Measurements from ENCODE around the gene BAIAP2. TPM values are rescaled to one million over a fixed set of nuclear protein-coding genes. Genes with fewer than 3 reads are reported as not detected.

The BAIAP2 gene
- polyA plus RNA-seq, 3 donors = 8.6 to 17.0 (median 11.2) TPM

DNA sequence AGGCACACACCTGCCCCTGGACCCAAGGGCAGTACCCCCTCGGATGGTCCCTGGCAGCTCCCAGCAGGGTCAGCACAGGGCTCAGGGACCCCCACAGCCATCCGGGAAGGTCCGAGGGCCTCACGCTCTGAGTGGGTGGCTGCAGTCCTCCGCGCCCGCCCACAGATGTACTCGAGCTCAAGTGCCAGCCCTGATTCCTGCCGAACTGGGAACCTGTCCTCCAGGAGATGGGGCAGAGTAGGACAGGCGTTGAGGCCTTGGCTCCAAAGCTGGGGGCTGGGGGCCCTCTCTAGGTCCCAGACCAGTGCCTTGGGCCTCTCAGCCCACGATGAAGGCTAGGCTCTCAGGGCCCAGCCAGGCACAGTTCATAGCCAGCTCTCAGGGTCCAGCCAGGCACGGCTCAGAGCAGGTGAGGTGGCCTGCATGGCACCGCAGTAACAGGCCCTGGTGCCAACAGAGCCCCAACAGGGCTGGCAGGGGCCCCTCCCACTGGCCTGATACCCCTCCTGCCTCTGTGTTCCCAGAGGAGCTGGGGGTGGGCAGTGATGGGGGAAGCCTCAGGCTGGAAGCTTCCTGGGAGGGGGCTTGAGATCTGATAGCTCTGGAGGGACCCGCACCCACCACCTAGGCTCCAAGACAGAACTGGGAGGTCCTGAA lies 94.9 kb downstream of the BAIAP2 start:
- H4K20me1 ChIP-seq (ENCODE audit: insufficient read depth, low read length) = peaks cover 52% of the 10 kb centered on the region
- H3K4me3 ChIP-seq (replicated peaks in 1 of 3; ENCODE audit: low read depth in 2 of 3, low read length in 3 of 3) = no peak overlapping the region
- no peak overlapping the region for H3K4me2 ChIP-seq (replicated peaks; ENCODE audit: extremely low read depth, low read length, poor library complexity, severe bottlenecking)
- intact Hi-C loops (cut with micrococcal nuclease) = no loop called here
- Mint-ChIP-seq H3K36me3 (peaks cover 0 to 6% of the 10 kb centered on the region in 2 donors), H3K27me3 (ENCODE audit: low read depth in 3 of 3) (peaks cover 0 to 7% (median 0%) of the 10 kb centered on the region in 3 donors), H3K27ac (no peak overlapping the region), H3K4me3 (no peak overlapping the region), H3K9me3 (no peaks in the 10 kb centered on the region), H3K4me1 (no peaks in the 10 kb centered on the region)
- no peaks in the 10 kb centered on the region for H3K27me3 ChIP-seq (ENCODE audit: control insufficient read depth in 2 of 2, insufficient read depth in 2 of 2, low read length in 2 of 2)
- H3K4me1 ChIP-seq (ENCODE audit: control insufficient read depth in 1 of 2, insufficient read depth in 2 of 2, low read length in 2 of 2) = no peaks in the 10 kb centered on the region
- 92% methylated on average over 13 of the region's 14 CpGs for WGBS (ENCODE audit: insufficient coverage)
- H3K79me2 ChIP-seq (ENCODE audit: insufficient read depth, low read length) = no peaks in the 10 kb centered on the region
- no peaks in the 10 kb centered on the region for H3K9me3 ChIP-seq (replicated peaks in 1 of 2; ENCODE audit: control insufficient read depth in 1 of 2, insufficient read depth in 1 of 2, low read length in 2 of 2)
- H3K36me3 ChIP-seq (replicated peaks in 1 of 2; ENCODE audit: control insufficient read depth in 1 of 2, insufficient read depth in 2 of 2, low read length in 2 of 2) = peaks cover 0 to 7% of the 10 kb centered on the region in 2 donors
- TF ChIP-seq, protein P1, sequence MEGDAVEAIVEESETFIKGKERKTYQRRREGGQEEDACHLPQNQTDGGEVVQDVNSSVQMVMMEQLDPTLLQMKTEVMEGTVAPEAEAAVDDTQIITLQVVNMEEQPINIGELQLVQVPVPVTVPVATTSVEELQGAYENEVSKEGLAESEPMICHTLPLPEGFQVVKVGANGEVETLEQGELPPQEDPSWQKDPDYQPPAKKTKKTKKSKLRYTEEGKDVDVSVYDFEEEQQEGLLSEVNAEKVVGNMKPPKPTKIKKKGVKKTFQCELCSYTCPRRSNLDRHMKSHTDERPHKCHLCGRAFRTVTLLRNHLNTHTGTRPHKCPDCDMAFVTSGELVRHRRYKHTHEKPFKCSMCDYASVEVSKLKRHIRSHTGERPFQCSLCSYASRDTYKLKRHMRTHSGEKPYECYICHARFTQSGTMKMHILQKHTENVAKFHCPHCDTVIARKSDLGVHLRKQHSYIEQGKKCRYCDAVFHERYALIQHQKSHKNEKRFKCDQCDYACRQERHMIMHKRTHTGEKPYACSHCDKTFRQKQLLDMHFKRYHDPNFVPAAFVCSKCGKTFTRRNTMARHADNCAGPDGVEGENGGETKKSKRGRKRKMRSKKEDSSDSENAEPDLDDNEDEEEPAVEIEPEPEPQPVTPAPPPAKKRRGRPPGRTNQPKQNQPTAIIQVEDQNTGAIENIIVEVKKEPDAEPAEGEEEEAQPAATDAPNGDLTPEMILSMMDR (IDR thresholded peaks at IDR 0.05) = no peak
- H3K27ac ChIP-seq (ENCODE audit: low read depth in 1 of 2, low read length in 2 of 2) = no peak overlapping the region
- no peak overlapping the region for H3K9ac ChIP-seq (ENCODE audit: insufficient read depth, low read length, poor library complexity, severe bottlenecking)
- H2AFZ ChIP-seq (ENCODE audit: insufficient read depth, low read depth, low read length, poor library complexity, severe bottlenecking) = no peak overlapping the region
- DNase-seq = no peak

DNA sequence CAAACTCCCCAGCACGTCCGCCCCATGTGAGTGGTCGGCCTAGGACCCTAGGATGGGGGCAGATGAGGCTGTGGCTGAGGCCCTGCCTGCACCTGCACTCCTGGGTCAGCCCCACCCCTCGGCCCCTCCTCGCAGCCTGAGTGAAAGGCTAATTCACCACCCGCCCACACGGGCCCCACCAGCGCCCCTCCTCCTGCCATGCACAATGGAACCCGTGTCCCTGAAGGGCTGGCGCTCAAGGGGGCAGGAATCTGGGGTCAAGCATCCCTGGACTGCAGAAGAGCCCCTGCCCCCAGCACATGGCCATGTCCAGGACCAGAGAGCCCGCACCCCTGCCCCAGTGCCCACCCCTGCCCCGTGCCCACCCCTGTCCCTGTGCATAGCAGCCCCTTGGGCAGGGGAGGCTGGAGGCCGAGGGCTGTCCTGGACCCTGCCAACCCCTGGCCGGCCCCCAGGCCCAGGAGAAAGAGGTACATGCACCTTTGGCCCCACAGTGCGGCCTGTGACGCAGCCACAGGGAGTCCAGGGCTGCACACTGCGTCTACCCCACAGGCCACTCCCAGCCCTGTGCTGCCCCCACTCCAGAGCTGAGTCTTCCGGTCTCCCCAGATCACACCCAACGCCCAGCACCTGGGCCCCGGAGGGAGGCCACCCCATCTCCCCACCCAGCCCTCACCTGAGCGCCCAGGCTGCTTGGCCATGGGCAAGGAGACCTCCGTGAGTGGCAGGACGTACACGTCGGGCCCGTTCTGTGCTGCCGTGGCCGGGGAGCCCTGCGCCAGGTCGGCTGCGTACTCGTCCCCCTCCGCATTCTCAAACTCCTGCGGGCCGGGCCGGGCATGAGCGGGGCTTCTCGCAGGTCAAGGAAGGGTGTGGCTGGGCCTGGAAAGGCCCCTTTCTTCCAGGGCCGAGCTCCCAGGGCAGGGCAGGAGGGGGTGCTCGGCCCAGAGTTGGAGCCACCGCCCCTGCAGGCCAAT lies 95.7 kb downstream of the BAIAP2 start:
- WGBS (ENCODE audit: insufficient coverage) = 97% methylated on average over 31 of the region's 41 CpGs
- intact Hi-C loops (cut with micrococcal nuclease) = no loop called here
- H3K27me3 ChIP-seq (ENCODE audit: control insufficient read depth in 2 of 2, insufficient read depth in 2 of 2, low read length in 2 of 2) = no peaks in the 10 kb centered on the region
- H4K20me1 ChIP-seq (ENCODE audit: insufficient read depth, low read length) = peaks cover 60% of the 10 kb centered on the region
- peaks cover 0 to 7% of the 10 kb centered on the region in 2 donors for H3K36me3 ChIP-seq (replicated peaks in 1 of 2; ENCODE audit: control insufficient read depth in 1 of 2, insufficient read depth in 2 of 2, low read length in 2 of 2)
- H3K4me1 ChIP-seq (ENCODE audit: control insufficient read depth in 1 of 2, insufficient read depth in 2 of 2, low read length in 2 of 2) = no peaks in the 10 kb centered on the region
- Mint-ChIP-seq H3K4me3 (no peak overlapping the region), H3K4me1 (no peaks in the 10 kb centered on the region), H3K27ac (no peak overlapping the region), H3K36me3 (peaks cover 0 to 6% of the 10 kb centered on the region in 2 donors), H3K9me3 (no peaks in the 10 kb centered on the region), H3K27me3 (ENCODE audit: low read depth in 3 of 3) (peaks cover 0 to 8% (median 2%) of the 10 kb centered on the region in 3 donors)
- no peak overlapping the region for H3K9ac ChIP-seq (ENCODE audit: insufficient read depth, low read length, poor library complexity, severe bottlenecking)
- H3K4me3 ChIP-seq (replicated peaks in 1 of 3; ENCODE audit: low read depth in 2 of 3, low read length in 3 of 3) = no peak overlapping the region
- no peak overlapping the region for H2AFZ ChIP-seq (ENCODE audit: insufficient read depth, low read depth, low read length, poor library complexity, severe bottlenecking)
- no peaks in the 10 kb centered on the region for H3K79me2 ChIP-seq (ENCODE audit: insufficient read depth, low read length)
- TF ChIP-seq, protein P1 (IDR thresholded peaks at IDR 0.05) = no peak
- DNase-seq = no peak
- H3K9me3 ChIP-seq (replicated peaks in 1 of 2; ENCODE audit: control insufficient read depth in 1 of 2, insufficient read depth in 1 of 2, low read length in 2 of 2) = no peaks in the 10 kb centered on the region
- H3K4me2 ChIP-seq (replicated peaks; ENCODE audit: extremely low read depth, low read length, poor library complexity, severe bottlenecking) = no peak overlapping the region
- H3K27ac ChIP-seq (ENCODE audit: low read depth in 1 of 2, low read length in 2 of 2) = no peak overlapping the region
